ENCODE data around the gene DDX56.
"Not testable (repeated sequence)": the region's sequence is repeated elsewhere in the genome, so short reads cannot be mapped to it uniquely, and the experiment has no call there.

The DDX56 gene

DNA sequence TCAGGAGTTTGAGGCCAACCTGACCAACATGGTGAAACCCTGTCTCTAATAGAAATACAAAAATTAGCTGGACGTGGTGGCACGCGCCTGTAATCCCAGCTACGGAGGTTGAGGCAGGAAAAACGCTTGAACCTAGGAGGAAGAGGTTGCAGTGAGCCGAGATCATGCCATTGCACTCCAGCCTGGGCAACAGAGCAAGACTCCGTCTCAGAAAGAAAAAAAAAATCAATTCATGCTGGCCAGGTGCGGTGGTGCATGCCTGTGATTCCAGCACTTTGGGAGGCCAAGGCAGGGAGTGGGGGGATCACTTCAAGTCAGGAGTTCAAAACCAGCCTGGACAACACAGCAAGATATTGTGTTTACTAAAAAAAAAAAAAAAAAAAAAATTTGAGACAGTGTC, 23.5 kb upstream of the DDX56 start:
- DNase-seq = not testable (repeated sequence)

DNA sequence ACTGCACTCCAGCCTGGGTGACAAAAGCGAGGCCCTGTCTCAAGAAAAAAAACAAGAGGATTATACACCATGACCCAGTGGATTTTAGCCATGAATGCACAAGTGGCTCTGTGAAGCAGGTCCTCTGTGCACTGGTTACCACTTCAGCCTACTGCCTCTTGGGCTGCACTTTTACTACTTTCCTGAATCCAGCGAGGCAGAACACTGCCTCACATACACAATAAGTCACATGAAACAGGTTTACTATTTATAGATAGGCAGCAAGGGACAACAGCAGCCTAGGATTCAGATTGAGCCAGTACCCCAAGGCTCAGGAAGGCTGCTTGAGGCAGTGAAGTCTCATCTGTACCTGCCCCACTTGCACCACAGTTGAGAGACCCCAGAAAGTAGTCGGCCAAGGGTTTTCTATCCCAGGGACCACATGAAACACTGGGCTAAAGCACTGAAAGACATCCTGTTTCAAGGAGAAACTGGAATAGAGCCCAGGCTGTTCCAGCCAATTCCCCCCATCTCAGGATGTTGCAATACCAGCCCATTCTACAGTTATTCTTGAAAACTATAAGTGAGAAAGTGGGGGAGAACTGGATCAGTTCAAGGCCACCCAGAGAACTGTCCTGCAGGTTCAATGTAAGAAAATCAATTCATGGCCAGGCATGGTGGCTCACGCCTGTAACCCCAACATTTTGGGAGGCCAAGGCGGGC, 22.4 kb upstream of the DDX56 start:
- no peak for DNase-seq

- DNase-seq = no peak
Measured at GRCh38 chr7:44590910-44591309, 17.2 kb upstream of the DDX56 start.

DNA sequence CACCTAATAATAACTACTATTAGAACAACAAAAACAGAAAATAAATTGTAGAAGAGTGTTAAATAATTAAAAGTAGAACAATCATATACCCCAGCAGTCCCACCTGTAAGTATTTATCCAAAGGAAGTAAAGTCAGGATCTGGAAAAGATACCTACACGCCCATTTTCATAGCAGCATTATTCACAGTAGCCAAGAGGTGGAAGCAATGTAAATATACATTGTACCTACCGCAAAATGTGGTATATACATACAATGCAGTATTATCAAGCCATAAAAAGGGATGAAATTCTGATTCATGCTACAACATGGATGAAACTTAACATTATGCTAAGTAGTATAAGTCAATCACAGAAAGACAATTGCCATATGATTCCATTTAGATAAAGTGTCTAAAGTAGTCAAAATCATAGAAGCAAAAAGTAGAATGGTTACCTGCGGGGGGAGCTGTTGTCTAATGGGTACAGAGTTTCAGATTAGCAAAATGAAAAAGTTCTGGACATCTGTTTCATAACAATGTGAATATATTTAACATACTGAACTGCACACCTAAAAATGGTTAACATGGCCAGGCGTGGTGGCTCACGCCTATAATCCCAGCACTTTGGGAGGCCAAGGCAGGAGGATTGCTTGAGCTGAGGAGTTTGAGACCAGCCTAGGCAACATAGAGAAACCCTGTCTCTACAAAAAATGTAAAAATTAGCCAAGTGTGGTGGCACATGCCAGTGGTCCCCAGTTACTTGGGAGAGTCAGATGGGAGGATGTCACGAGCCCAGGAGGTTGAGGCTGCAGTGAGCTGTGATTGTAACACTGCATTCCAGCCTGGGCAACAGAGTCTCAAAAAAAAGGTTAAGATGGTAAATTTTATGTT, 14.4 kb upstream of the DDX56 start:
- DNase-seq = peak; percentile 69

DNA sequence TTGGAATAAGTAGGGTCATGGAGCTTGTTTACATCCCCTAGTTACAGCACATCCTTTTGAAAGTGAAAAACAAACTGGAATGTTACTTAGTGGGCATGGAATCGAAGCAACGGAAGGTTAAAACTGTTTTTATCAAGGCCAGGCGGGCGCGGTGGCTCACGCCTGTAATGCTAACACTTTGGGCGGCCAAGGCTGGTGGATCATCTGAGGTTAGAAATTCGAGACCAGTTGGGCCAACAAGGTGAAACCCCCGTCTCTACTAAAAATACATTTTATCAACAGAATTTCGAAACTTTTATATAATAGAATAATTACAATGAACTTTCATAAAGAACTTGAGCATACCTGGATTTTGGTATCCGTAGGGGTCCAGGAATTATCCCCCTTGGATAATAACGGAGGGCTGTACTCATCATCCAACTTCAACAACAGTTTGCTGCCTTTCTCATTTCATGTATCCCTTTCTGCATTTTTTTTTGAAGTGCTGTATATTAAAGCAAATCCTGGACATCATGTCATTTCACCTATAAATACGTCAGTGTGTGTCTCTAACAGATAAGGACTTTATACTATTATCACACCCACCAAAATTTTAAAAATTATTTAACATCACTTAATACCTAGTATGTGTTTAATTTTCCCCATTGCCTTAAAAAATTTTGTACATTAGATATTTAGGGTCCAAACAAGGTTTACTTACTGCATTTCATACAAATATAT, 9.6 kb upstream of the DDX56 start:
- DNase-seq = no peak

- DNase-seq = peak; percentile 98
Measured at GRCh38 chr7:44581879-44582603, 8.3 kb upstream of the DDX56 start, which contains the start of gene TMED4. Gene TMED4 (minus strand): TSS chr7:44582231. CDS start chr7:44582206, 25 bp downstream.

- no peak for DNase-seq
Measured at GRCh38 chr7:44580945-44581878, 7.5 kb upstream of the DDX56 start.

DNA sequence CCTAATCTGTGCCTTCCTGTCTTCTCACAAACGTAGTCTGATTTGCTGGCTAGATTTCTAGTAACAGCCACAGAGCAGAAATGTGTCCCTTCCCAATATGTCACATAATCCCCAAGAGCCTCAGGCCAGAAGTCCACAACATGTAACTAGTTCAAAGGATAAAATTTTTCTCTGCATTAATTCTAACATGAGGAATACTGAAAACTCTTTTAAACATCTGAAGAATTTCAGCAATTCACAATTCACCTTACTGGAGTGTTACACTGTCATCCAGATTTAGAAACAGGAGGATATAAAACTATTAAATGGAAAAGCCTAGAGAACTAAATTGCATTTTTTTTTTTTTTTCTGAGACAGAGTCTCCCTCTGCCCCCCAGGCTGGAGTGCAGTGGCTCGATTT, 2.5 kb upstream of the DDX56 start:
- DNase-seq = no peak

DNA sequence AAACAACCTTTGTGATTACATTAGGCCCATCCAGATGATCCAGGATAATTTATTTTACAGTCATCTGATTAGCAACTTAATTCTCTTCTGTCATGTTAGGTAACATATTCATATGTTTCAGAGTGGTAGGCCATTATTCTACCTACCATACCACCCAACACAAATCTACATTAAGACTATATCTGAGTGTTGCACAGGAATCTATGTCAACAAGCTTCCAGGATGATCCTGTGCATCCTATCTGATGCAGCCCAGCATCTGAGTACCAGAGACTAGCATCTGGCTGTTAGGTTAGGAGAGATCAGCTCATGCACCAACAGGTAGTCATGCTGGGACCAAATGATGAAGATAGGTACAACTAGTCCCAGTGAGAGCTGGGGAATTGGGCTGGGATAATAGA, 1.3 kb upstream of the DDX56 start:
- DNase-seq = no peak

DNA sequence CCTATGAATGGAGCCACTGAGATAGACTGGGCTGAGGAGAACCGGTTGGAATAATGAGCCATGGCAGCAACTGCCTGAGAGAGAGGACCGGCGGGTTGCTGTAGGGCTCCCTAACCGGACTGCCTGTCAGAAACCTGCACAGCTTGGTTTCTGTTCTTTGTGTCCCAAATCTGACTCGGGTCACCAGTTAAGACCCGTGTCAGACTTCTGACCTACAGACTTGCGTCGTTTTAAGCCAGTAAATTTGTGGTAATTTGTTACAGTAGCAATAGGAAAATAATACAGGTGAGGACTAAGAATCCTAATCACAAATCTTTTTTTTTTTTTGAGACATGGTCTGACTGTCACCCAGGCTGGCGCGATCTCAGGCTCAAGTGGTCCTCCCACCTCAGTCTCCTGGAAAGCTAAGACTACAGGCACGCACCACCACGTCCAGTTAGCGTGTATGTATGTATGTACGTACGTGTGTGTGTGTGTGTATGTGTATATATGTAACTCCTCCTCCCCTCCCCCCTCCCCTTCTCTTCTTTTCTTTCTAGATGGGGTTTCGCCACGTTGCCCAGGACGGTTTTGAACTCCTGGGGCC, 672 bp upstream of the DDX56 start:
- no peak for DNase-seq

- no peak for DNase-seq
Measured at GRCh38 chr7:44572771-44573170, 937 bp downstream of the DDX56 start.

- DNase-seq = no peak
Measured at GRCh38 chr7:44569959-44570358, 3.7 kb downstream of the DDX56 start.

DNA sequence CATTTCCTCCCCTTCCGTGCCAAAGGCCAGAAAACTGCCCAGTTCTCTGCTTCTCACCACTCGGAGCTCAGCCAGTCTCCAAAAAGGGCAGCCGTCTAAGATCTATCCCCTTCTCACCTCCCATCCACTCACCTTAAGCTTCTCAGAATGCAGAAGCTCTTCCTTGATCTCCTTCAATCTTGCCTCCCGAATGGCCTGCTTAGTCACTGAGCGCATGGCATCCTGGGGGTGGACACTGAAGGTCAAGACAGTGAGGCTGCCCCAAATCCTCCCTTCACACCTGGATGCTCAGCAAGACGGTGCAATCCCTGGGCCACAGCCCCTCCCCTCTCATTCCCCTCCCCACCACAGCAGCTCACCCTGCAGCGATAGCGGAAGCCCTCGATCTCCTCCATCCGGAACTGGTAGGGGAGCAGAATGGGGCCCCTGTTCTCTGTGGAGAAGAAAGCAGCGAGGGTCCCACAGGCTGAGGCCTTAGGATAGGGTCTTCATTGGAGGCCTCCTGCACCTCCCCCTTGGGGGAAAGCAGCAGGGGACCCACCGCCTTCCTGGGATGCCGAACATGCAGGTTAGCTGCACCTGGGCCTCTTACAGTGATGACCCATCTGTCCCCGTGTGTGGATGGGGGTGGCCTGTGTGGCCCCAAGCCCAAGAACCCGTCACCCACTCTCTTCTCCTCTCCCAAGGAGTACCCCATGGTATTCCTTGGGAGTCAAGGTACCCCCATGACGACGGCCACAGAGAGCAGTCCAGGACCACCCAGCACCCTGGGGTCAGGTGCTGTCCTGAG, 4.7 kb downstream of the DDX56 start:
- no peak for DNase-seq

DNA sequence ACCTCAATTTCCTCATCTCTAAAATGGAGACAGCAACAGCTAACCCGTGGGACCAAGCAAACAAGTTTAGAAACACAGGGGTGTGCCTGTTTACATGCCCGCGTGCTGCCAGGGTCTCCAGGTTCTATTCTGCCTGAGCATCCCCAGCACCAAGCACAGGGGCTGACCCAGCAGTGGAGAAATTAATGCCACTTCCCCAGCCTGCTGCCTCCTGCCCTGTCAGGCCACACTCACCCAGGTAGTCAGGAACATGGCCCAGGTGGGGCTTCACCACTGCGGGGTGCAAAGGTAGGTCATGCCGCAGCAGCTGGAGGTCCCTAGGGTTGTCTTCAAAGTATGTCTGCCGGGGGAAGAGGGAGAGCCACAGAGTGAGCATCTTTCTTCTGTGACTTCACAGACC, 5.8 kb downstream of the DDX56 start:
- DNase-seq = no peak

DNA sequence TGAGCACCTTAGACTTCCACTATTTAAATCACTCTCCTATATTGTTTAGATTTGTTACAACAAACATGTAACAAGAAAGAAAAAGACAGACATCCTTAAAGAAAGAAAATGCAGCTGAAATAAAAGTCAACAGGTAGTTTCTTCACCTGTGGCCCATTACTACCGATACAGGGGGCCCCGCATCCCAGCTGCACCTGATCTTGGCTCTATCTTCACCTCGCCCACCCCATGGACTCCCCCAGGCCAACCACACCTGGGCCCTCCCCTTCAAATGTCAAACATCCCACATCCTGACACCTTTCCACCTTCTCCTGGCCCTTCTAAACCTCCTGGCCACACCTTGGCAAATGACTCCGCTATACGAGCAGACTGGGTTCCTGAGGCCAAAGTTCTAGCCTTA, 7.0 kb downstream of the DDX56 start:
- DNase-seq = no peak

GRCh38 chr7:44565795-44566559, 7.7 kb downstream of the DDX56 start:
- no peak for DNase-seq

GRCh38 chr7:44565097-44565794, 8.5 kb downstream of the DDX56 start:
- DNase-seq = peak; percentile 49

- no peak for DNase-seq
Measured at GRCh38 chr7:44564606-44565005, 9.1 kb downstream of the DDX56 start.
